Endothelial cell of umbilical vein (primary cell): Measurements from ENCODE around the gene TNPO1. TPM values are rescaled to one million over a fixed set of nuclear protein-coding genes. Genes with fewer than 3 reads are reported as not detected.

Source experiments
- BruUV-seq: library from RNA; stranded (reverse); fragments of 400-500 nt; replicated peaks from 2 replicates; lab custom pipeline; 2021; lab: Mats Ljungman, UMichigan
- CTCF ChIA-PET: fragments of 300-600, 350-600 bp; sonication (Branson Sonifier 250); formaldehyde crosslinking; loops from one replicate; lab custom pipeline; 2021; ENCODE audit warnings: antibody characterized with exemption, inconsistent platforms; lab: Charles Lee
- POLR2A ChIA-PET: fragments of 300-600, 350-600 bp; sonication (Branson Sonifier 250); formaldehyde crosslinking; loops from one replicate; lab custom pipeline; 2021; ENCODE audit warnings: antibody characterized with exemption, inconsistent platforms; lab: Charles Lee
- DNase-seq: peaks from one replicate; pipeline ENCODE4 v3.0.0-alpha.2; 2011; ENCODE audit warnings: low read depth, low spot score
- FAIRE-seq: peaks from 2 replicates; lab custom pipeline; 2011; peaks lifted over from hg19 to GRCh38; lab: Jason Lieb, UNC
- H2AFZ ChIP-seq: 2 replicates; pipeline ENCODE4 v1.6.0; 2012; ENCODE audit warnings: low read depth, low read length, control low read depth, inconsistent platforms
- H3K27ac ChIP-seq: 2 replicates; pipeline ENCODE4 v1.5.1; 2011; ENCODE audit warnings: low read depth, mild to moderate bottlenecking, control low read depth, low read length, moderate library complexity; ENCODE audit not compliant: insufficient read depth
- H3K27me3 ChIP-seq, 2 experiments: 2 replicates each; pipeline versions ENCODE4 v1.6.0 to v1.6.1; 2011; ENCODE audit warnings: low read length in 2 of 2, mixed read lengths in 1 of 2; ENCODE audit not compliant: control insufficient read depth in 2 of 2, insufficient read depth in 2 of 2
- H3K36me3 ChIP-seq, 2 experiments: 2 replicates in 1 of 2; 3 replicates in 1 of 2; pipeline ENCODE4 v1.5.1; 2011; ENCODE audit warnings: low read length in 2 of 2, mild to moderate bottlenecking in 1 of 2, moderate library complexity in 1 of 2; ENCODE audit not compliant: control insufficient read depth in 2 of 2, insufficient read depth in 2 of 2; ENCODE audit errors: extremely low read depth in 1 of 2
- H3K4me1 ChIP-seq: 3 replicates; pipeline ENCODE4 v1.5.1; 2011; ENCODE audit warnings: mild to moderate bottlenecking, low read length; ENCODE audit not compliant: control insufficient read depth, insufficient read depth; ENCODE audit errors: extremely low read depth
- H3K4me2 ChIP-seq: 2 replicates; pipeline ENCODE4 v1.6.1; 2011; ENCODE audit warnings: low read length, control low read depth, mixed read lengths; ENCODE audit not compliant: insufficient read depth
- H3K4me3 ChIP-seq, 3 experiments: fragments of 200-600 bp in 1 of 3; sonication (generic), shearing (Covaris generic) in 1 of 3; replicated peaks in 1 of 3; 2 replicates each; pipeline ENCODE4 v1.5.1; 2011 to 2016; ENCODE audit warnings: control low read depth in 3 of 3, low read length in 3 of 3, mild to moderate bottlenecking in 2 of 3, inconsistent platforms in 1 of 3, low read depth in 1 of 3, moderate library complexity in 1 of 3; ENCODE audit not compliant: insufficient read depth in 1 of 3
- H3K79me2 ChIP-seq: 2 replicates; pipeline ENCODE4 v1.6.0; 2012; ENCODE audit warnings: low read length, inconsistent platforms; ENCODE audit not compliant: control insufficient read depth, insufficient read depth
- H3K9ac ChIP-seq: replicated peaks from 2 replicates; pipeline ENCODE3; 2011; ENCODE audit warnings: low read length, control low read depth; ENCODE audit not compliant: insufficient read depth; ENCODE audit errors: extremely low read depth
- H3K9me1 ChIP-seq: replicated peaks from 3 replicates; pipeline ENCODE4 v1.6.0; 2011; ENCODE audit warnings: mild to moderate bottlenecking, low read length; ENCODE audit not compliant: control insufficient read depth, insufficient read depth; ENCODE audit errors: extremely low read depth
- H3K9me3 ChIP-seq: replicated peaks from 2 replicates; pipeline ENCODE4 v1.5.1; 2012; ENCODE audit warnings: low read length, inconsistent platforms; ENCODE audit not compliant: control insufficient read depth, insufficient read depth
- H4K20me1 ChIP-seq: replicated peaks from 2 replicates; pipeline ENCODE3; 2011; ENCODE audit warnings: mild to moderate bottlenecking, low read length; ENCODE audit not compliant: control insufficient read depth, insufficient read depth; ENCODE audit errors: extremely low read depth
- CTCF ChIP-seq, 2 donors: IDR thresholded peaks; 1 replicate in 1 of 2; 2 replicates in 1 of 2; pipeline ENCODE4 v1.5.1; 2011; ENCODE audit warnings: low read length in 2 of 2, mild to moderate bottlenecking in 2 of 2, moderate library complexity in 2 of 2, control low read depth in 1 of 2, inconsistent platforms in 1 of 2, low read depth in 1 of 2; ENCODE audit not compliant: insufficient read depth in 1 of 2; ENCODE audit errors: extremely low read depth in 1 of 2
- EZH2 ChIP-seq: IDR thresholded peaks from 2 replicates; pipeline ENCODE4 v1.6.1; 2012; ENCODE audit warnings: borderline replicate concordance, low read depth, mild to moderate bottlenecking, moderate library complexity, low read length, inconsistent platforms; ENCODE audit not compliant: severe bottlenecking
- FOS ChIP-seq: IDR thresholded peaks from 2 replicates; pipeline ENCODE4 v1.6.1; 2011; ENCODE audit warnings: mild to moderate bottlenecking, low read length, moderate library complexity, borderline replicate concordance; ENCODE audit not compliant: insufficient read depth
- GATA2 ChIP-seq: IDR thresholded peaks from 2 replicates; pipeline ENCODE4 v1.7.0; 2011; ENCODE audit warnings: low read depth, mild to moderate bottlenecking, moderate library complexity, mixed read lengths, low read length; ENCODE audit not compliant: insufficient read length, insufficient read depth
- JUN ChIP-seq: IDR thresholded peaks from 2 replicates; pipeline ENCODE4 v1.6.1; 2011; ENCODE audit warnings: borderline replicate concordance, low read depth; ENCODE audit not compliant: insufficient read length, insufficient read depth
- MAX ChIP-seq: IDR thresholded peaks from 2 replicates; pipeline ENCODE4 v1.6.1; 2011; ENCODE audit not compliant: insufficient read depth, insufficient read length
- MYC ChIP-seq: IDR thresholded peaks from one replicate; pipeline ENCODE4 v1.6.1; 2011; ENCODE audit warnings: mild to moderate bottlenecking, low read depth, low read length
- POLR2A ChIP-seq: IDR thresholded peaks from 2 replicates; pipeline ENCODE4 v1.6.1; 2012; ENCODE audit warnings: low read depth, mild to moderate bottlenecking, control low read depth, low read length
- POLR2AphosphoS5 ChIP-seq: IDR thresholded peaks from 2 replicates; pipeline ENCODE4 v1.6.1; 2012; ENCODE audit warnings: low read depth, mild to moderate bottlenecking, control low read depth, low read length, moderate library complexity; ENCODE audit not compliant: insufficient read depth
- dilution Hi-C: fragments of 300-500 bp; cut with MboI; formaldehyde crosslinking; loops from one replicate; pipeline ENCODE4 v1.15.0; 2019; ENCODE audit warnings: low sequenced_read_pairs; ENCODE audit not compliant: extremely low pct_ligation_motif_present
- intact Hi-C: fragments of 100-400 bp; cut with micrococcal nuclease; formaldehyde crosslinking; loops from one replicate; pipeline ENCODE4 v1.10.0; 2022
- polyA plus RNA-seq, 4 experiments: library from polyadenylated mRNA; depleted of rRNA in 3 of 4; stranded (reverse) in 3 of 4; unstranded in 1 of 4; fragments of >200 nt; gene quantifications; 2 replicates each; pipeline versions ENCODE4 v1.2.1 to v1.2.3, GENCODE V29; 2011 to 2012; ENCODE audit warnings: missing spikeins in 1 of 4
- total RNA-seq: library from RNA; stranded (reverse); gene quantifications from 2 replicates; pipeline ENCODE4 v1.2.3, GENCODE V29; 2021

Gene TNPO1
- total and polyA plus RNA-seq, 2 donors (not counting 3 experiments of a cell fraction or from before 2014, with no cell fraction given): 65.6 to 298 TPM

- no TSS peak for BruUV-seq
- FAIRE-seq (no peak), DNase-seq (peak; percentile 74)
- Histone ChIP-seq H3K9ac (no peak overlapping the region), H2AFZ (no peak overlapping the region), H3K27ac (peak overlapping the region; percentile 52), H3K4me3 (no peak overlapping the region), H3K9me3 (no peaks in the 10 kb centered on the region), H4K20me1 (peaks cover 16% of the 10 kb centered on the region), H3K9me1 (no peaks in the 10 kb centered on the region), H3K27me3 (no peaks in the 10 kb centered on the region), H3K79me2 (peaks cover 98% of the 10 kb centered on the region), H3K4me1 (peaks cover 49% of the 10 kb centered on the region), H3K36me3 (peaks cover 13 to 28% of the 10 kb centered on the region in 2 experiments), H3K4me2 (peak overlapping the region; percentile 31)
- ChIA-PET CTCF (interaction anchor here (1.2 to 2.3 kb wide), 3 partner anchors 11 to 246 kb away, joined by 3 to 9 read pairs (median 6); no protein-coding TSS in a partner anchor), POLR2A (no interaction called here)
- TF ChIP-seq FOS (no peak), POLR2A (no peak), EZH2 (no peak), JUN (peak; percentile 31), GATA2 (no peak), MYC (no peak)
- intact Hi-C loops: no loop called here
- dilution Hi-C loops: no loop called here
Measured at GRCh38 chr5:72857396-72857795, 40.9 kb downstream of the TNPO1 start.

GRCh38 chr5:72859127-72859526 is 42.7 kb downstream of the TNPO1 start:
- H2AFZ ChIP-seq: no peak overlapping the region
- peaks cover 14 to 35% of the 10 kb centered on the region in 2 experiments for H3K36me3 ChIP-seq
- no peaks in the 10 kb centered on the region for H3K27me3 ChIP-seq
- H3K4me2 ChIP-seq: no peak overlapping the region
- H4K20me1 ChIP-seq: peaks cover 5% of the 10 kb centered on the region
- peaks cover 97% of the 10 kb centered on the region for H3K79me2 ChIP-seq
- H3K4me3 ChIP-seq: no peak overlapping the region
- no peak overlapping the region for H3K27ac ChIP-seq
- H3K9ac ChIP-seq: no peak overlapping the region
- CTCF ChIA-PET: no interaction called here
- intact Hi-C loops: no loop called here
- no TSS peak for BruUV-seq
- TF ChIP-seq GATA2 (no peak), EZH2 (no peak), POLR2AphosphoS5 (no peak), JUN (no peak), FOS (no peak), POLR2A (no peak), MYC (no peak), CTCF (IDR thresholded peaks at IDR 0.05; ENCODE audit: extremely low read depth in 1 of 2, insufficient read depth in 1 of 2, low read depth in 1 of 2, low read length in 2 of 2) (no peak), MAX (no peak)
- DNase-seq (no peak), FAIRE-seq (no peak)
- dilution Hi-C loops: no loop called here
- H3K4me1 ChIP-seq: peaks cover 35% of the 10 kb centered on the region
- no peaks in the 10 kb centered on the region for H3K9me1 ChIP-seq
- H3K9me3 ChIP-seq: no peaks in the 10 kb centered on the region
- POLR2A ChIA-PET: no interaction called here
